DOHH2 (cell line): ENCODE measurements around the gene UBE2QL1.
"Not testable (repeated sequence)": the region's sequence is repeated elsewhere in the genome, so short reads cannot be mapped to it uniquely, and the experiment has no call there.

Experiments
- H3F3A ChIP-seq: fragments of 200-600 bp; sonication (generic), shearing (Covaris generic); 2 replicates; pipeline ENCODE4 v1.6.0; 2016; ENCODE audit warnings: antibody characterized with exemption, mild to moderate bottlenecking; ENCODE audit not compliant: control insufficient read depth, insufficient read depth
- H3K27ac ChIP-seq: fragments of 200-600 bp; sonication (generic); 2 replicates; pipeline ENCODE4 v1.5.1; 2014; ENCODE audit warnings: low read depth, mild to moderate bottlenecking, low read length, moderate library complexity
- H3K27me3 ChIP-seq: fragments of 200-600 bp; sonication (generic); 2 replicates; pipeline ENCODE4 v1.6.1; 2014; ENCODE audit warnings: mild to moderate bottlenecking, low read length, mixed read lengths; ENCODE audit not compliant: control insufficient read depth
- H3K36me3 ChIP-seq: fragments of 200-600 bp; sonication (generic); 2 replicates; pipeline ENCODE4 v1.6.1; 2014; ENCODE audit warnings: mild to moderate bottlenecking, low read length, moderate library complexity, mixed read lengths; ENCODE audit not compliant: control insufficient read depth
- H3K4me1 ChIP-seq: fragments of 200-600 bp; sonication (generic); 2 replicates; pipeline ENCODE4 v1.6.1; 2014; ENCODE audit warnings: mild to moderate bottlenecking, low read length, mixed read lengths; ENCODE audit not compliant: control insufficient read depth
- H3K4me2 ChIP-seq: fragments of 200-600 bp; sonication (generic); 2 replicates; pipeline ENCODE4 v1.6.0; 2014; ENCODE audit warnings: mild to moderate bottlenecking, low read length, moderate library complexity
- H3K4me3 ChIP-seq: fragments of 200-600 bp; sonication (generic); 2 replicates; pipeline ENCODE4 v1.5.1; 2014; ENCODE audit warnings: mild to moderate bottlenecking, low read length, mixed read lengths
- H3K79me2 ChIP-seq: fragments of 200-600 bp; sonication (generic); 2 replicates; pipeline ENCODE4 v1.6.1; 2014; ENCODE audit warnings: mild to moderate bottlenecking, low read length, mixed read lengths; ENCODE audit not compliant: control insufficient read depth
- H3K9me2 ChIP-seq: fragments of 200-600 bp; sonication (generic); replicated peaks from 2 replicates; pipeline ENCODE4 v1.6.1; 2014; ENCODE audit warnings: mild to moderate bottlenecking, low read length, mixed read lengths; ENCODE audit not compliant: control insufficient read depth
- H3K9me3 ChIP-seq: fragments of 200-600 bp; sonication (generic); 2 replicates; pipeline ENCODE4 v1.6.1; 2014; ENCODE audit warnings: antibody characterized with exemption, low read length, mixed read lengths; ENCODE audit not compliant: control insufficient read depth, insufficient read depth
- H4K20me1 ChIP-seq: fragments of 200-600 bp; sonication (generic); 2 replicates; pipeline ENCODE4 v1.6.0; 2014; ENCODE audit warnings: low read depth, mild to moderate bottlenecking, antibody characterized with exemption, low read length, moderate library complexity; ENCODE audit not compliant: control insufficient read depth, insufficient read depth
- EZH2phosphoT487 ChIP-seq: fragments of 200-600 bp; sonication (generic); IDR thresholded peaks from 2 replicates; pipeline ENCODE4 v1.6.1; 2017; ENCODE audit warnings: borderline replicate concordance, mild to moderate bottlenecking, antibody characterized with exemption, low read length, moderate library complexity, mixed read lengths
- TF ChIP-seq, protein P1 (sequence below): fragments of 200-600 bp; sonication (generic); IDR thresholded peaks from one replicate; pipeline ENCODE4 v1.5.1; 2014; ENCODE audit warnings: antibody characterized with exemption, mild to moderate bottlenecking, low read depth, low read length; ENCODE audit not compliant: poor library complexity, severe bottlenecking

The UBE2QL1 gene

DNA sequence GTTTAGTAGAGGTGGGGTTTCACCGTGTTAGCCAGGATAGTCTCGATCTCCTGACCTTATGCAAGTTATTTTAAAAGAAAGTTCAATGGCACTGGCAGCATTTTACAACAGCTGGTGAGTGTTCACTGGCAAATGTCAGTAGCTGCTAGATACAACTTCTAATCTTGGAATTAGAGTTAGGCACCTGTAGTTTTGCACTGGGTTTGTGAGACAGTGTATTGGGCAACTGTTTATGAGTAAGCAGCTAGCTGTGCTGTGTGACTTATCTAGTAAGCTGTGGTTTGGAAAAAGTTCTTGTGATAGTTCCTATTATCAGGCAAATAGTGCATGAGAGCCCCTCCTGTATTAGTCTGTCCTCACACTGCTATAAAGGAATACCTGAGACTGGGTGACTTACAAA, 61.5 kb downstream of the UBE2QL1 start:
- TF ChIP-seq, protein P1, sequence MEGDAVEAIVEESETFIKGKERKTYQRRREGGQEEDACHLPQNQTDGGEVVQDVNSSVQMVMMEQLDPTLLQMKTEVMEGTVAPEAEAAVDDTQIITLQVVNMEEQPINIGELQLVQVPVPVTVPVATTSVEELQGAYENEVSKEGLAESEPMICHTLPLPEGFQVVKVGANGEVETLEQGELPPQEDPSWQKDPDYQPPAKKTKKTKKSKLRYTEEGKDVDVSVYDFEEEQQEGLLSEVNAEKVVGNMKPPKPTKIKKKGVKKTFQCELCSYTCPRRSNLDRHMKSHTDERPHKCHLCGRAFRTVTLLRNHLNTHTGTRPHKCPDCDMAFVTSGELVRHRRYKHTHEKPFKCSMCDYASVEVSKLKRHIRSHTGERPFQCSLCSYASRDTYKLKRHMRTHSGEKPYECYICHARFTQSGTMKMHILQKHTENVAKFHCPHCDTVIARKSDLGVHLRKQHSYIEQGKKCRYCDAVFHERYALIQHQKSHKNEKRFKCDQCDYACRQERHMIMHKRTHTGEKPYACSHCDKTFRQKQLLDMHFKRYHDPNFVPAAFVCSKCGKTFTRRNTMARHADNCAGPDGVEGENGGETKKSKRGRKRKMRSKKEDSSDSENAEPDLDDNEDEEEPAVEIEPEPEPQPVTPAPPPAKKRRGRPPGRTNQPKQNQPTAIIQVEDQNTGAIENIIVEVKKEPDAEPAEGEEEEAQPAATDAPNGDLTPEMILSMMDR = no peak
- no peak for TF ChIP-seq EZH2phosphoT487
- no peaks in the 10 kb centered on the region for H3K27me3 ChIP-seq
- H3K27ac ChIP-seq = no peak overlapping the region
- H3F3A ChIP-seq = no peaks in the 10 kb centered on the region
- H3K4me3 ChIP-seq = no peak overlapping the region
- no peaks in the 10 kb centered on the region for H3K4me1 ChIP-seq
- no peaks in the 10 kb centered on the region for H3K36me3 ChIP-seq
- H3K79me2 ChIP-seq = no peaks in the 10 kb centered on the region
- H3K9me3 ChIP-seq = no peaks in the 10 kb centered on the region
- no peaks in the 10 kb centered on the region for H4K20me1 ChIP-seq
- no peaks in the 10 kb centered on the region for H3K9me2 ChIP-seq
- H3K4me2 ChIP-seq = no peak overlapping the region

- Histone ChIP-seq H3K79me2 (no peaks in the 10 kb centered on the region), H3K9me3 (no peaks in the 10 kb centered on the region), H4K20me1 (no peaks in the 10 kb centered on the region), H3K27me3 (no peaks in the 10 kb centered on the region), H3K36me3 (no peaks in the 10 kb centered on the region), H3F3A (no peaks in the 10 kb centered on the region), H3K9me2 (no peaks in the 10 kb centered on the region), H3K27ac (no peak overlapping the region), H3K4me1 (no peaks in the 10 kb centered on the region), H3K4me2 (no peak overlapping the region), H3K4me3 (no peak overlapping the region)
- TF ChIP-seq EZH2phosphoT487 = no peak
- TF ChIP-seq, protein P1 = no peak
Observed at GRCh38 chr5:6510973-6511372, 62.3 kb downstream of the UBE2QL1 start.

DNA sequence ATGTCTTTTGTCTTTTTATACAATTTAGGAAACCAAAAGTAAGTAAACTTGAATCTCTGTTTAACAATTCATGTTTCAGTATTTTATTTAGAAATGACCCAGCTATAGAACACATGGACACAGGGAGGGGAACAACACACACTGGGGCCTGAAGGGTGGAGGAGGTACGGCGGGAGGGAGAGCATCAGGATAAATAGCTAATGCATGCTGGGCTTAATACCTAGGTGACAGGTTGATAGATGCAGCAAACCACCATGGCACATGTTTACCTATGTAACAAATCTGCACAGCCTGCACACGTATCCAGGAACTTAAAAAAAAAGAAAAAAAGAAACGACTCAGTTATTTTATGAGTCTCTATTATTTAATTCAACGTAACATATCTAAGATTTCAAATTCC, 67.2 kb downstream of the UBE2QL1 start:
- not testable (repeated sequence) for H3K4me2 ChIP-seq

GRCh38 chr5:6516823-6517222, 68.2 kb downstream of the UBE2QL1 start:
- no peak overlapping the region for H3K27ac ChIP-seq
- no peak overlapping the region for H3K4me2 ChIP-seq
- H4K20me1 ChIP-seq = no peaks in the 10 kb centered on the region
- H3K4me3 ChIP-seq = no peak overlapping the region
- no peaks in the 10 kb centered on the region for H3K9me2 ChIP-seq
- H3F3A ChIP-seq = no peaks in the 10 kb centered on the region
- no peaks in the 10 kb centered on the region for H3K9me3 ChIP-seq
- H3K79me2 ChIP-seq = no peaks in the 10 kb centered on the region
- no peaks in the 10 kb centered on the region for H3K4me1 ChIP-seq
- TF ChIP-seq, protein P1 = no peak
- no peak for TF ChIP-seq EZH2phosphoT487
- no peaks in the 10 kb centered on the region for H3K36me3 ChIP-seq
- H3K27me3 ChIP-seq = no peaks in the 10 kb centered on the region

More for the DNA sequence above, 67.2 kb downstream of the UBE2QL1 start:
- not testable (repeated sequence) for H3K4me3 ChIP-seq, H3K27me3 ChIP-seq, H4K20me1 ChIP-seq, H3K9me2 ChIP-seq, H3K9me3 ChIP-seq, H3K79me2 ChIP-seq, H3F3A ChIP-seq, H3K27ac ChIP-seq, H3K4me1 ChIP-seq, H3K36me3 ChIP-seq
